ENCODE results near the gene HES5. TPM values are rescaled to one million over a fixed set of nuclear protein-coding genes. Genes with fewer than 3 reads are reported as not detected.
"Not testable (repeated sequence)": the region's sequence is repeated elsewhere in the genome, so short reads cannot be mapped to it uniquely, and the experiment has no call there.

HES5 gene
- 22.0 TPM for polyA plus RNA-seq (2013, experiment 1 of 4)
- polyA plus RNA-seq (2013, experiment 2 of 4) = 34.7 TPM
- 42.2 TPM for polyA plus RNA-seq (2013, experiment 3 of 4)
- polyA plus RNA-seq (2013, experiment 4 of 4) = 53.9 TPM

DNA sequence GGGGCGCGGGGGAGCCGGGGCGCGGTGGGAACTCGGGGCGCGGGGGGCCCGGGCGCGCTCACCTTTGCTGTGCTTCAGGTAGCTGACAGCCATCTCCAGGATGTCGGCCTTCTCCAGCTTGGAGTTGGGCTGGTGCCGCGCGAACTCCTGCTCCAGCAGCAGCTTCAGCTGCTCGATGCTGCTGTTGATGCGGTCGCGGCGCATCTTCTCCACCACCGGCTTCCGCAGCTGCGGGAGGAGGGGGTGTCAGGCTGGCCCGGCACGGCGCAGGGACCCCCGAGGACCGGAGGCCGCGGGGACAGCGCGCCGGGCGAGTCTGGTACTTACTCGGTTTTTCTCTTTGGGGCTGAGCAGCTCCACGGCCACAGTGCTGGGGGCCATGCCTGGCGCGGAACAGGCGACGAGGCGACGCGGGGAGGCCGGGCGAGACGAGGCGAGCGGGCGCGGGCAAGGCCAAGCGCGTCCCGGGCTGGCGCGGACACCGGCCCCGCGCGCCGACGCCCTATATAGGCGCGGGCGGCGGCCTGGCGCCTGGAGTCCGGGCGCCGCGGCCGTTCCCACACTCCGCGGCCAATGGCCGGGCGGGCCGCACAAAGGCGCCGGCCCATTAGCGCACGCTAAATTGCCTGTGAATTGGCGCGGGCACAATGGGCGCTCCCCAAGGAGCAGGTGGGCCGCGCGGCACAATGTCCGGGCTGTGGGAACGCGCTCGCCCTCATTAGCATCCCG, at the start of gene HES5:
HES5 (minus strand) TSS at position 480 of the 729 bp plus-strand sequence; CDS start at position 381, 99 bp downstream.
- H3K4me3 ChIP-seq (ENCODE audit: insufficient read depth, low read depth, low read length) = peak within 1 kb of the TSS; percentile 52
- 1% methylated on average over 91 of the region's 91 CpGs for WGBS, 2 experiments
- no peak within 1 kb of the TSS for H3K27ac ChIP-seq (ENCODE audit: insufficient read depth, low read depth, low read length, poor library complexity, severe bottlenecking)
- H3K27me3 ChIP-seq (ENCODE audit: control insufficient read depth, insufficient read depth, low read length, poor library complexity, severe bottlenecking) = peaks cover 84% of the 10 kb centered on the region
- no peaks in the 10 kb centered on the region for H3K9me3 ChIP-seq (ENCODE audit: control insufficient read depth, low read length)
- no peaks in the 10 kb centered on the region for H3K36me3 ChIP-seq (ENCODE audit: control insufficient read depth, insufficient read depth, low read length)
- H3K4me1 ChIP-seq (ENCODE audit: control insufficient read depth, insufficient read depth, low read length) = peaks cover 58% of the 10 kb centered on the region

DNA sequence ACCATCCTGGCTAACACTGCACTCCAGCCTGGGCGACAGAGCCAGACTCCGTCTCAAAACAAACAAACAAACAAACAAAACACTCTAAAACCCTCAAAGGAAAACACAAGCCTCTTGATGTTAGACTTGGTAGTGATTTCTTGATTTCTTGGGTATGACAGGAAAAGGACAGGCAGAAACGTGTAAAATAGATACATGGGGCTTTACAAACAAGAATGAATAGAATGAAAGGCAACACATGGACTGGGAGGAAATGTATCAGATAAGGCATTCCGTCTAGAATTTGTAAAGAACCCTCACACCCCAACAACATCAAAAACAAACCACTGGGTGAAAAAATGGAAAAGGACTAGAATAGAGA, 48.7 kb upstream of the HES5 start:
- WGBS, 2 experiments = 86 to 91% methylated on average over 3 to 4 of the region's 4 CpGs
- Histone ChIP-seq H3K4me1 (ENCODE audit: control insufficient read depth, insufficient read depth, low read length) (no peaks in the 10 kb centered on the region), H3K27me3 (ENCODE audit: control insufficient read depth, insufficient read depth, low read length, poor library complexity, severe bottlenecking) (no peaks in the 10 kb centered on the region), H3K36me3 (ENCODE audit: control insufficient read depth, insufficient read depth, low read length) (no peaks in the 10 kb centered on the region), H3K4me3 (ENCODE audit: insufficient read depth, low read depth, low read length) (no peak overlapping the region), H3K9me3 (ENCODE audit: control insufficient read depth, low read length) (no peaks in the 10 kb centered on the region), H3K27ac (ENCODE audit: insufficient read depth, low read depth, low read length, poor library complexity, severe bottlenecking) (no peak overlapping the region)

DNA sequence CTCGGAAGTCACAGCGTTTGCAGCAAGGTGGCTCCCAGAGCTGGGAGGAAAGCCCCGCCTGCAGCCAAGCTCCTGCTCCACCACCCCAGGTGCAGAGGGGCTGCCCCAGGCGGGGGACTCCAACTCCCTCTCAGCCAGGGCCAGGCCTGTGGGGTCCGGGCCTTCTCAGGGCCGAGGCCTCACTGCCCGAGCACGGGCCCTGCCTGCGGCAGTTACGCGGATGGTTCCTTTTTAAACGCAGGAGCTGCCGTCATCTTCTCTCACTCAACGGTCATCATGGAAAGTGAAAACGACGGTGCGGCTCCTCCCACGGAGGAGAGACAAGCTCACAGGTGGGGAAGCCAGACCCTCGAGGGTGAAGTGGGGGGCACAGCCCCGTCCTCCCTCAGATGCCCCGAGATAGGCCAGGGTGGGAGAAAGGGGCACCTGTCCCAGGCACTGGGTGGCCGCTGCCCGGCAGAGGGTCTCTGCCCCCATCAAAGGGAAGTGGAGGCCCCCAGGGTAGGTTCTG, 47.6 kb upstream of the HES5 start:
- not testable (repeated sequence) for H3K36me3 ChIP-seq (ENCODE audit: control insufficient read depth, insufficient read depth, low read length); H3K27ac ChIP-seq (ENCODE audit: insufficient read depth, low read depth, low read length, poor library complexity, severe bottlenecking); H3K27me3 ChIP-seq (ENCODE audit: control insufficient read depth, insufficient read depth, low read length, poor library complexity, severe bottlenecking); H3K4me3 ChIP-seq (ENCODE audit: insufficient read depth, low read depth, low read length); H3K4me1 ChIP-seq (ENCODE audit: control insufficient read depth, insufficient read depth, low read length); H3K9me3 ChIP-seq (ENCODE audit: control insufficient read depth, low read length)
- WGBS, 2 experiments = 90 to 91% methylated on average over 20 of the region's 23 CpGs

- Histone ChIP-seq H3K27ac (ENCODE audit: insufficient read depth, low read depth, low read length, poor library complexity, severe bottlenecking) (no peak overlapping the region), H3K36me3 (ENCODE audit: control insufficient read depth, insufficient read depth, low read length) (no peaks in the 10 kb centered on the region), H3K4me3 (ENCODE audit: insufficient read depth, low read depth, low read length) (no peak overlapping the region), H3K9me3 (ENCODE audit: control insufficient read depth, low read length) (no peaks in the 10 kb centered on the region), H3K4me1 (ENCODE audit: control insufficient read depth, insufficient read depth, low read length) (no peaks in the 10 kb centered on the region), H3K27me3 (ENCODE audit: control insufficient read depth, insufficient read depth, low read length, poor library complexity, severe bottlenecking) (no peaks in the 10 kb centered on the region)
- WGBS, 2 experiments = 94 to 95% methylated on average over 23 of the region's 23 CpGs
These were observed 46.0 kb upstream of the HES5 start for GRCh38 chr1:2575801-2576663.

DNA sequence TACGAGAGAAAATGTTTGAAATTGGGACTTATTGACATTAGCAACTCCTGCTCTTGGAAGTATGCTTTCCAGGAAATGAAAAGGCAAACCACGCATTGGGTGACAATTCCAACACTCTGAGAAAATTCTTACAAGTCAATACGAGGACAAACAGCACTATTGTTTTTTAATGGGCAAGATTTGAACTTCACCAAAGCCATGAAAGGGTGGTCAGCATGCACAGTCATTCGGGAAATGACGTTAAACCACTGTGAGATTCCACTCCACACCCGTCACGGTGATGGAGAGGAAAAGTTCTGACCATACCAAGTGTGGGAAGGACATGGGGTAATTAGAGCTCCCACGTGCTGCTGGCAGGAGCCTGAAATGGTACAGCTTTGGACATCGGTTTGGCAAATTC, 44.3 kb upstream of the HES5 start:
- H3K4me1 ChIP-seq (ENCODE audit: control insufficient read depth, insufficient read depth, low read length) = no peaks in the 10 kb centered on the region
- H3K36me3 ChIP-seq (ENCODE audit: control insufficient read depth, insufficient read depth, low read length) = no peaks in the 10 kb centered on the region
- no peaks in the 10 kb centered on the region for H3K9me3 ChIP-seq (ENCODE audit: control insufficient read depth, low read length)
- no peak overlapping the region for H3K4me3 ChIP-seq (ENCODE audit: insufficient read depth, low read depth, low read length)
- H3K27me3 ChIP-seq (ENCODE audit: control insufficient read depth, insufficient read depth, low read length, poor library complexity, severe bottlenecking) = no peaks in the 10 kb centered on the region
- H3K27ac ChIP-seq (ENCODE audit: insufficient read depth, low read depth, low read length, poor library complexity, severe bottlenecking) = no peak overlapping the region
- whole genome bisulfite sequencing, 2 experiments = 91 to 92% methylated on average over 8 to 9 of the region's 9 CpGs

DNA sequence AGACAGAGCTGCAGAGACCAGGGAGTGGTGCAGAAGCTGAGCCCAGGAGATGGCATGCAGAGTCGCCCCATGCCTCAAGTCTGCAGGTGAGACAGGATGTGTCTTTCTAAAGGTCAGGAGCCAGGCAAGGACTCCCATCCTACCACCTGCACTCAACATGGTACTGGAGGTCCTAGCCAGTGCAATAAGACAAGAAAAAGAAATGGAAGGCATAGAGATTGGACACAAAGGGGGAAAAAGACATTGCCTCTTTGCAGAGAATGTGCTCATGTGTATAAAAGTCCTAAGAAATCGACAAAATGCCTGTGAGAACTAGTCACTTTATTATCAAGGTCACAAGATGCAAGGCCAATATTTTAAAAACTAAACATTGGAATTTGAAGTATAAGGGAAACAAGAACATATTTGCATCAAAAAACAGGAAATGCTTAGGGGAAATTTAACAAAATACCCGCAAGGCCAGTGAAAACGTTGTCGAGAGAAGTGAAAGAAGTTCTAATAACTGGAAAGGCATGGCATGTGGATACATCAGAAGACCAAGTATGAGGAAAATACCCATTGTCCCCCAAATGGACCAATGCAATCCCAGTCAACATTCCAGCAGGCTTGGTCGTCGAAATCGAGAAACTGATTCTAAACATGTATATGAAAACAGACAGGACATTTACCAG, 43.3 kb upstream of the HES5 start:
- no peaks in the 10 kb centered on the region for H3K36me3 ChIP-seq (ENCODE audit: control insufficient read depth, insufficient read depth, low read length)
- no peaks in the 10 kb centered on the region for H3K9me3 ChIP-seq (ENCODE audit: control insufficient read depth, low read length)
- no peaks in the 10 kb centered on the region for H3K27me3 ChIP-seq (ENCODE audit: control insufficient read depth, insufficient read depth, low read length, poor library complexity, severe bottlenecking)
- H3K4me1 ChIP-seq (ENCODE audit: control insufficient read depth, insufficient read depth, low read length) = no peaks in the 10 kb centered on the region
- no peak overlapping the region for H3K27ac ChIP-seq (ENCODE audit: insufficient read depth, low read depth, low read length, poor library complexity, severe bottlenecking)
- H3K4me3 ChIP-seq (ENCODE audit: insufficient read depth, low read depth, low read length) = no peak overlapping the region
- 92 to 93% methylated on average over 8 of the region's 8 CpGs for WGBS, 2 experiments

DNA sequence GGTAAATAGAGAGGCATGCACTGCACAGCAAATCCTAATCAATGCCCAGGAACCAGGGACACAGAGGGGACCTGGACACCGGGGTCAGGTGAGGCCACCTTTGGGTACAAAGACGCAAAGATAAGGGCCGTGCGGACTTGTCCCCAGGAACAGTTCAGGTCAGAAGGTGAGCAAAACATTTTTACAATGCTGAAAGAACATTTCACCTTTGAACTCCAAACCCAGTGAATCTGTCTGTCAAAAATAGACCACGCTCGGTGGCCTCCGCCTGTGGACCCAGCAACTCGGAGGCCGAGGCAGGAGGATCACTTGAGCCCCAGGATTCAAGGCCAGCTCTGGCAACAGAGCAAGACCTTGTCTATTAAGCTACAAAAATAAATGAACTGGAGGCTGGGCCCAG, 41.3 kb upstream of the HES5 start:
- Histone ChIP-seq H3K36me3 (ENCODE audit: control insufficient read depth, insufficient read depth, low read length) (no peaks in the 10 kb centered on the region), H3K4me1 (ENCODE audit: control insufficient read depth, insufficient read depth, low read length) (no peaks in the 10 kb centered on the region), H3K27ac (ENCODE audit: insufficient read depth, low read depth, low read length, poor library complexity, severe bottlenecking) (no peak overlapping the region), H3K27me3 (ENCODE audit: control insufficient read depth, insufficient read depth, low read length, poor library complexity, severe bottlenecking) (no peaks in the 10 kb centered on the region), H3K4me3 (ENCODE audit: insufficient read depth, low read depth, low read length) (no peak overlapping the region), H3K9me3 (ENCODE audit: control insufficient read depth, low read length) (no peaks in the 10 kb centered on the region)
- WGBS, 2 experiments = 92 to 95% methylated on average over 9 of the region's 9 CpGs

GRCh38 chr1:2570332-2570731, 40.3 kb upstream of the HES5 start:
- Histone ChIP-seq H3K4me1 (ENCODE audit: control insufficient read depth, insufficient read depth, low read length) (no peaks in the 10 kb centered on the region), H3K36me3 (ENCODE audit: control insufficient read depth, insufficient read depth, low read length) (no peaks in the 10 kb centered on the region), H3K27ac (ENCODE audit: insufficient read depth, low read depth, low read length, poor library complexity, severe bottlenecking) (no peak overlapping the region), H3K4me3 (ENCODE audit: insufficient read depth, low read depth, low read length) (no peak overlapping the region), H3K27me3 (ENCODE audit: control insufficient read depth, insufficient read depth, low read length, poor library complexity, severe bottlenecking) (no peaks in the 10 kb centered on the region), H3K9me3 (ENCODE audit: control insufficient read depth, low read length) (no peaks in the 10 kb centered on the region)
- 90 to 92% methylated on average over 17 of the region's 17 CpGs for WGBS, 2 experiments

- 88 to 89% methylated on average over 13 of the region's 13 CpGs for WGBS, 2 experiments
- not testable (repeated sequence) for H3K27ac ChIP-seq (ENCODE audit: insufficient read depth, low read depth, low read length, poor library complexity, severe bottlenecking); H3K27me3 ChIP-seq (ENCODE audit: control insufficient read depth, insufficient read depth, low read length, poor library complexity, severe bottlenecking); H3K36me3 ChIP-seq (ENCODE audit: control insufficient read depth, insufficient read depth, low read length); H3K4me3 ChIP-seq (ENCODE audit: insufficient read depth, low read depth, low read length); H3K9me3 ChIP-seq (ENCODE audit: control insufficient read depth, low read length); H3K4me1 ChIP-seq (ENCODE audit: control insufficient read depth, insufficient read depth, low read length)
These were observed 39.6 kb upstream of the HES5 start for GRCh38 chr1:2569703-2570102.

DNA sequence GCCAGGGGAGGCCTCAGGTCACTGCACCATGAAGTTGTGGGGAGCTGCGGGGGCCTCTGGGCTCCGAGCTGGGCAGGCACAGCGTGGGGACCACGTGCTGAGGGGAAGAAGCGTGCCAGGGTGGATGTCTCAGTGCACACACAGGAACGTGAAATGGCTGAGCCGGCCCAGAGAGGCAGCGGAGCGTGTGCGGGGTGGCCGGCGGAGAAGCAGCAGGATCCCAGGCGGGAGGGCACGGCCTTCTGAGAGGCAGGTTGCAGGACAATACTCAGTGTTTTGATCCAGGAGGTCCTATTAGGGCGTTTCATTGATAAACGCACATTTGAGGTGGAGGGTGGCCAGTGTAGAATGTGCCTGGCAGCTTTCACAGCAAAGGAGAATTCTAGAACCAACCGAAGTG, 39.0 kb upstream of the HES5 start:
- H3K4me1 ChIP-seq (ENCODE audit: control insufficient read depth, insufficient read depth, low read length) = no peaks in the 10 kb centered on the region

More for the DNA sequence above, 39.0 kb upstream of the HES5 start:
- 91% methylated on average over 16 of the region's 17 CpGs for WGBS, 2 experiments
- Histone ChIP-seq H3K27me3 (ENCODE audit: control insufficient read depth, insufficient read depth, low read length, poor library complexity, severe bottlenecking) (no peaks in the 10 kb centered on the region), H3K4me3 (ENCODE audit: insufficient read depth, low read depth, low read length) (no peak overlapping the region), H3K9me3 (ENCODE audit: control insufficient read depth, low read length) (no peaks in the 10 kb centered on the region), H3K36me3 (ENCODE audit: control insufficient read depth, insufficient read depth, low read length) (no peaks in the 10 kb centered on the region), H3K27ac (ENCODE audit: insufficient read depth, low read depth, low read length, poor library complexity, severe bottlenecking) (no peak overlapping the region)
